GM21528 (cell line): ENCODE measurements around the gene VAX1.

ENCODE experiments used
- ATAC-seq: cut with Tn5 transposase; IDR thresholded peaks from one replicate; pipeline ENCODE4 v1.9.1; 2021; ENCODE audit warnings: mild to moderate bottlenecking, moderate library complexity; ENCODE audit not compliant: unreplicated experiment, low FRiP score

Gene VAX1

GRCh38 chr10:117164592-117165537 is 26.8 kb upstream of the VAX1 start:
- ATAC-seq, result no peak

- ATAC-seq, result no peak
These were observed 26.0 kb upstream of the VAX1 start for GRCh38 chr10:117163954-117164548.

GRCh38 chr10:117163061-117163953 is 25.2 kb upstream of the VAX1 start:
- ATAC-seq, result no peak

GRCh38 chr10:117162093-117163060 is 24.3 kb upstream of the VAX1 start:
- ATAC-seq, result no peak

- no peak for ATAC-seq
These were observed 23.4 kb upstream of the VAX1 start for GRCh38 chr10:117161386-117162033.

GRCh38 chr10:117160567-117160966 is 22.5 kb upstream of the VAX1 start:
- ATAC-seq, result no peak

GRCh38 chr10:117159390-117159789 is 21.3 kb upstream of the VAX1 start:
- ATAC-seq, result no peak

- ATAC-seq, result no peak
These were observed 20.2 kb upstream of the VAX1 start for GRCh38 chr10:117158297-117158696.

- ATAC-seq, result no peak
These were observed 14.6 kb upstream of the VAX1 start for GRCh38 chr10:117152668-117153067.

GRCh38 chr10:117148284-117148683 is 10.2 kb upstream of the VAX1 start:
- no peak for ATAC-seq

- ATAC-seq, result no peak
These were observed 6.9 kb upstream of the VAX1 start for GRCh38 chr10:117145019-117145418.

GRCh38 chr10:117143103-117143823 is 5.2 kb upstream of the VAX1 start:
- ATAC-seq, result no peak

- no peak for ATAC-seq
These were observed 2.4 kb upstream of the VAX1 start for GRCh38 chr10:117140525-117140902.

- no peak for ATAC-seq
These were observed 1.8 kb upstream of the VAX1 start for GRCh38 chr10:117139581-117140524.

- ATAC-seq, result no peak
These were observed 939 bp upstream of the VAX1 start for GRCh38 chr10:117138838-117139580.

GRCh38 chr10:117137031-117137910 is 799 bp downstream of the VAX1 start:
- ATAC-seq, result no peak
